ENCODE results near the gene SHB.

Gene SHB

GRCh38 chr9:37925006-37925405 lies 144.0 kb downstream of the SHB start:
- Histone ChIP-seq H3K9me3 (replicated peaks; ENCODE audit: low read length) (no peaks in the 10 kb centered on the region), H3K4me3 (ENCODE audit: low read length) (no peak overlapping the region), H3K36me3 (ENCODE audit: insufficient read depth, low read length) (peaks cover 6% of the 10 kb centered on the region), H3K9ac (ENCODE audit: low read depth, low read length) (no peak overlapping the region), H3K4me1 (ENCODE audit: control insufficient read depth, insufficient read depth, low read length) (peaks cover 13% of the 10 kb centered on the region), H3K4me2 (ENCODE audit: low read length) (no peak overlapping the region), H3K27me3 (ENCODE audit: control insufficient read depth, insufficient read depth, low read length) (no peaks in the 10 kb centered on the region)

DNA sequence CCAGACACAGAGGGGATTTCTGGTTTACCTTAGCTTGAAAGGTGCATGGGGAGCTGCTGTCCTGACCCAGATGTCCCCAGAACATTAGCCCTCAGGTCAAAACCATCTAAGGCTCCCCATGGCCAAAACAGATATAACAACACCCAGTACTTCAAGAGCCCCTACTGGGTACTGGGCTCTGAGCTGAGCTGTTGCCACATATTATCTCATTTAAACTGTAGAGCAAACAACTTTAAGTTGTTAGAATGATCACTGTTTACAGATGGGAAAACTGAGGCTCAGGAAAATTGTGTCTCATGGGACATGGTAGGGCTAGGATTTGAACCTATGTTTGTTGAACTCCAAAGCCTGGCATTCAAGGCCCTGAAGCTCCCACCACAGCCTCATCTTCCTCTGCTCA lies 144.5 kb downstream of the SHB start:
- Histone ChIP-seq H3K27me3 (ENCODE audit: control insufficient read depth, insufficient read depth, low read length) (no peaks in the 10 kb centered on the region), H3K4me2 (ENCODE audit: low read length) (no peak overlapping the region), H3K4me1 (ENCODE audit: control insufficient read depth, insufficient read depth, low read length) (peaks cover 13% of the 10 kb centered on the region), H3K9ac (ENCODE audit: low read depth, low read length) (no peak overlapping the region), H3K9me3 (replicated peaks; ENCODE audit: low read length) (no peaks in the 10 kb centered on the region), H3K36me3 (ENCODE audit: insufficient read depth, low read length) (peaks cover 7% of the 10 kb centered on the region), H3K4me3 (ENCODE audit: low read length) (no peak overlapping the region)

- peaks cover 10% of the 10 kb centered on the region for H3K4me1 ChIP-seq (ENCODE audit: control insufficient read depth, insufficient read depth, low read length)
- no peak overlapping the region for H3K9ac ChIP-seq (ENCODE audit: low read depth, low read length)
- no peak overlapping the region for H3K4me2 ChIP-seq (ENCODE audit: low read length)
These were observed 145.1 kb downstream of the SHB start for GRCh38 chr9:37923796-37924427.

GRCh38 chr9:37923118-37923795 lies 145.8 kb downstream of the SHB start:
- Histone ChIP-seq H3K9ac (ENCODE audit: low read depth, low read length) (no peak overlapping the region), H3K4me1 (ENCODE audit: control insufficient read depth, insufficient read depth, low read length) (peaks cover 10% of the 10 kb centered on the region), H3K9me3 (replicated peaks; ENCODE audit: low read length) (no peaks in the 10 kb centered on the region), H3K4me3 (ENCODE audit: low read length) (no peak overlapping the region), H3K27me3 (ENCODE audit: control insufficient read depth, insufficient read depth, low read length) (no peaks in the 10 kb centered on the region), H3K36me3 (ENCODE audit: insufficient read depth, low read length) (peaks cover 2% of the 10 kb centered on the region), H3K4me2 (ENCODE audit: low read length) (no peak overlapping the region)

More at GRCh38 chr9:37923796-37924427, 145.1 kb downstream of the SHB start:
- Histone ChIP-seq H3K36me3 (ENCODE audit: insufficient read depth, low read length) (peaks cover 6% of the 10 kb centered on the region), H3K4me3 (ENCODE audit: low read length) (no peak overlapping the region), H3K9me3 (replicated peaks; ENCODE audit: low read length) (no peaks in the 10 kb centered on the region), H3K27me3 (ENCODE audit: control insufficient read depth, insufficient read depth, low read length) (no peaks in the 10 kb centered on the region)

- Histone ChIP-seq H3K36me3 (ENCODE audit: insufficient read depth, low read length) (peaks cover 2% of the 10 kb centered on the region), H3K9ac (ENCODE audit: low read depth, low read length) (no peak overlapping the region), H3K4me2 (ENCODE audit: low read length) (no peak overlapping the region), H3K27me3 (ENCODE audit: control insufficient read depth, insufficient read depth, low read length) (no peaks in the 10 kb centered on the region), H3K4me1 (ENCODE audit: control insufficient read depth, insufficient read depth, low read length) (peaks cover 10% of the 10 kb centered on the region), H3K4me3 (ENCODE audit: low read length) (no peak overlapping the region), H3K9me3 (replicated peaks; ENCODE audit: low read length) (no peaks in the 10 kb centered on the region)
These were observed 146.5 kb downstream of the SHB start for GRCh38 chr9:37922363-37923117.

GRCh38 chr9:37921546-37922300 lies 147.3 kb downstream of the SHB start:
- H3K9me3 ChIP-seq (replicated peaks; ENCODE audit: low read length), result no peaks in the 10 kb centered on the region
- no peak overlapping the region for H3K4me3 ChIP-seq (ENCODE audit: low read length)
- H3K4me2 ChIP-seq (ENCODE audit: low read length), result no peak overlapping the region
- no peak overlapping the region for H3K9ac ChIP-seq (ENCODE audit: low read depth, low read length)
- H3K36me3 ChIP-seq (ENCODE audit: insufficient read depth, low read length), result peaks cover 2% of the 10 kb centered on the region
- no peaks in the 10 kb centered on the region for H3K27me3 ChIP-seq (ENCODE audit: control insufficient read depth, insufficient read depth, low read length)
- H3K4me1 ChIP-seq (ENCODE audit: control insufficient read depth, insufficient read depth, low read length), result peaks cover 10% of the 10 kb centered on the region

DNA sequence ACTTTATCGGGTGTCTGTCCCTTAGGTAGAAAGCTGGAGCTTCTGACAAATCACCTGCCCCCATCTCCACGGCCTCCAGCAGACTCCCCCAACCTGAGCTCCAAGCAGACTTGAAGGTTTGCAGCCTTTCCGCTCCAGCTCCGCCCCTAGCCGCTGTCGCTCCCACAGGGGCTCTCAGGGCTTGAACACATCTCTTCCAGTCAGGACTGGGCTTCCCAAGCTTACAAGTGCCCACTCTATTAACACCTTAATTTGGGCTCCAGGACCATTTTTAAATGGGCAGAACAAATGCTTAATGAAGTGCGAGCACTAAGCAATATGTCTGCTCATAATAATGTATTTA lies 147.9 kb downstream of the SHB start:
- H3K36me3 ChIP-seq (ENCODE audit: insufficient read depth, low read length), result peaks cover 2% of the 10 kb centered on the region
- H3K4me3 ChIP-seq (ENCODE audit: low read length), result no peak overlapping the region
- H3K9ac ChIP-seq (ENCODE audit: low read depth, low read length), result no peak overlapping the region
- no peaks in the 10 kb centered on the region for H3K27me3 ChIP-seq (ENCODE audit: control insufficient read depth, insufficient read depth, low read length)
- H3K9me3 ChIP-seq (replicated peaks; ENCODE audit: low read length), result no peaks in the 10 kb centered on the region
- peaks cover 5% of the 10 kb centered on the region for H3K4me1 ChIP-seq (ENCODE audit: control insufficient read depth, insufficient read depth, low read length)
- H3K4me2 ChIP-seq (ENCODE audit: low read length), result no peak overlapping the region

- H3K36me3 ChIP-seq (ENCODE audit: insufficient read depth, low read length), result peaks cover 2% of the 10 kb centered on the region
- no peaks in the 10 kb centered on the region for H3K4me1 ChIP-seq (ENCODE audit: control insufficient read depth, insufficient read depth, low read length)
These were observed 148.4 kb downstream of the SHB start for GRCh38 chr9:37920471-37921167.

DNA sequence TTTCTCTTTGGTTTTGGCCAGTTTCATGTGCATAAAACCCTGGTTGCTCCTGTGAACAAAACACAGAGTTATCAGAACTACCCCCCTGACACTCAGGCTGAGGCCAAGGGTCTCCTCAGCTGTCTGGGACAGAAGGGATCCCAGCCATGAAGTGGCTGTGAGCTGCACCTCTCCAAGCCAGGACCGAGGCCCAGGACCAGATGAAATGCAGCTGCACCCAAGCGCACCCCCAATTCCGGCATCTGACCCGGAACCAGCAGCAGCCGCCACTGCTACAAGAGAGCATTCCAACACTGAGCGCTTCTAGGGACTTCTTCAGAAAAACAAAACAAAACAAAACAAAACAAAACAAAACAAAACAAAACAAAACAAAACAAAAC lies 149.1 kb downstream of the SHB start:
- H3K9ac ChIP-seq (ENCODE audit: low read depth, low read length), result no peak overlapping the region
- H3K27me3 ChIP-seq (ENCODE audit: control insufficient read depth, insufficient read depth, low read length), result no peaks in the 10 kb centered on the region
- peaks cover 2% of the 10 kb centered on the region for H3K36me3 ChIP-seq (ENCODE audit: insufficient read depth, low read length)
- H3K4me1 ChIP-seq (ENCODE audit: control insufficient read depth, insufficient read depth, low read length), result no peaks in the 10 kb centered on the region
- no peak overlapping the region for H3K4me2 ChIP-seq (ENCODE audit: low read length)
- H3K9me3 ChIP-seq (replicated peaks; ENCODE audit: low read length), result no peaks in the 10 kb centered on the region
- no peak overlapping the region for H3K4me3 ChIP-seq (ENCODE audit: low read length)

More at GRCh38 chr9:37920471-37921167, 148.4 kb downstream of the SHB start:
- no peaks in the 10 kb centered on the region for H3K27me3 ChIP-seq (ENCODE audit: control insufficient read depth, insufficient read depth, low read length)
- no peak overlapping the region for H3K4me3 ChIP-seq (ENCODE audit: low read length)
- no peaks in the 10 kb centered on the region for H3K9me3 ChIP-seq (replicated peaks; ENCODE audit: low read length)
- H3K4me2 ChIP-seq (ENCODE audit: low read length), result no peak overlapping the region
- H3K9ac ChIP-seq (ENCODE audit: low read depth, low read length), result no peak overlapping the region

- Histone ChIP-seq H3K4me2 (ENCODE audit: low read length) (no peak overlapping the region), H3K9ac (ENCODE audit: low read depth, low read length) (no peak overlapping the region), H3K4me3 (ENCODE audit: low read length) (no peak overlapping the region), H3K9me3 (replicated peaks; ENCODE audit: low read length) (no peaks in the 10 kb centered on the region), H3K4me1 (ENCODE audit: control insufficient read depth, insufficient read depth, low read length) (no peaks in the 10 kb centered on the region), H3K27me3 (ENCODE audit: control insufficient read depth, insufficient read depth, low read length) (no peaks in the 10 kb centered on the region), H3K36me3 (ENCODE audit: insufficient read depth, low read length) (peaks cover 2% of the 10 kb centered on the region)
These were observed 149.6 kb downstream of the SHB start for GRCh38 chr9:37919246-37919955.

Data from skeletal muscle satellite cell (primary cell).